Midbrain (tissue), 1 donor: ENCODE results near the gene DPP3.

ENCODE experiments used
- DNase-seq: peaks from one replicate; lab custom pipeline; 2025; lab: John Stamatoyannopoulos, UW

Gene DPP3

DNA sequence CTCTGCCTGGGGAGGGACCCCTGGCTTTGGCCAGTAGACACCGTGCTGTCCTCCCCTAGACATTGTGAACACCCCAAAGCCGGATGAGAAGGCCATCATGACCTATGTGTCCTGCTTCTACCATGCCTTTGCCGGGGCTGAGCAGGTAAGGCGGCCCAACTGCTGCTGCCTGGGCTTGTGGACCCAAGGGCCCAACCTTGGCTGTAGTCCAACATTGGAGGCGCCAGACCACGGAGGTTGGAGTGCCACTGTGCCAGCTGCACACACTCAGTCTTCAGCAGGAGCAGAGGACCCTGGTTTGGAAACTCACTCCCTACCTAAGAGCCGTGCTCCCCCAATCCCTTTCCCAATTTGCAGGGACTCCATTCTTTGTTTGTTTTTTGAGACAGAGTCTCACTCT lies 75.9 kb downstream of the DPP3 start:
- no peak for DNase-seq

GRCh38 chr11:66557733-66558326 lies 77.6 kb downstream of the DPP3 start:
- DNase-seq: no peak
